GM23248 (cell line): ENCODE data around the gene PDE2A. TPM values are rescaled to one million over a fixed set of nuclear protein-coding genes. Genes with fewer than 3 reads are reported as not detected.

Experiments
- DNase-seq: peaks from one replicate; pipeline ENCODE4 v3.0.0-alpha.2; 2015
- H2AFZ ChIP-seq: fragments of 200-600 bp; sonication (generic); 2 replicates; pipeline ENCODE4 v1.6.1; 2016; ENCODE audit warnings: antibody characterized with exemption
- H3F3A ChIP-seq: fragments of 200-600 bp; sonication (generic); 2 replicates; pipeline ENCODE4 v1.6.1; 2016; ENCODE audit warnings: mild to moderate bottlenecking, antibody characterized with exemption, mixed run types; ENCODE audit not compliant: insufficient read depth
- H3K27ac ChIP-seq: fragments of 200-600 bp; sonication (generic); 2 replicates; pipeline ENCODE4 v1.5.1; 2016; ENCODE audit warnings: mild to moderate bottlenecking
- H3K27me3 ChIP-seq: fragments of 200-600 bp; sonication (generic); replicated peaks from 2 replicates; pipeline ENCODE4 v1.6.1; 2016; ENCODE audit warnings: mild to moderate bottlenecking; ENCODE audit not compliant: insufficient read depth
- H3K36me3 ChIP-seq: fragments of 200-600 bp; sonication (generic); 2 replicates; pipeline ENCODE4 v1.6.1; 2016; ENCODE audit warnings: low read depth, mild to moderate bottlenecking
- H3K4me1 ChIP-seq: fragments of 200-600 bp; sonication (generic); 2 replicates; pipeline ENCODE4 v1.6.1; 2016; ENCODE audit warnings: mild to moderate bottlenecking; ENCODE audit not compliant: insufficient read depth
- H3K4me2 ChIP-seq: fragments of 200-600 bp; sonication (generic); one replicate; pipeline ENCODE4 v1.6.1; 2016; ENCODE audit warnings: mild to moderate bottlenecking; ENCODE audit not compliant: unreplicated experiment
- H3K4me3 ChIP-seq: fragments of 200-600 bp; sonication (generic); 2 replicates; pipeline ENCODE4 v1.5.1; 2016; ENCODE audit warnings: mild to moderate bottlenecking
- H3K79me2 ChIP-seq: fragments of 200-600 bp; sonication (generic); 2 replicates; pipeline ENCODE4 v1.6.1; 2016; ENCODE audit warnings: mild to moderate bottlenecking; ENCODE audit not compliant: insufficient read depth
- H3K9ac ChIP-seq: fragments of 200-600 bp; sonication (generic); 2 replicates; pipeline ENCODE4 v1.6.1; 2016; ENCODE audit warnings: mild to moderate bottlenecking
- H3K9me2 ChIP-seq: fragments of 200-600 bp; sonication (generic); 2 replicates; pipeline ENCODE4 v1.6.1; 2016; ENCODE audit warnings: mixed run types, mild to moderate bottlenecking, moderate library complexity; ENCODE audit not compliant: insufficient read depth
- H3K9me3 ChIP-seq: fragments of 200-600 bp; sonication (generic); one replicate; pipeline ENCODE4 v1.6.1; 2017; ENCODE audit warnings: low read depth
- H4K20me1 ChIP-seq: fragments of 200-600 bp; sonication (generic); 2 replicates; pipeline ENCODE4 v1.6.0; 2016; ENCODE audit not compliant: insufficient read depth
- EZH2 ChIP-seq: fragments of 200-600 bp; sonication (generic); IDR thresholded peaks from 2 replicates; pipeline ENCODE4 v1.6.1; 2018; ENCODE audit warnings: antibody characterized with exemption, mild to moderate bottlenecking; ENCODE audit not compliant: insufficient read depth, poor library complexity, severe bottlenecking
- EZH2phosphoT487 ChIP-seq: fragments of 200-600 bp; sonication (generic); IDR thresholded peaks from 2 replicates; pipeline ENCODE4 v1.6.1; 2018; ENCODE audit warnings: antibody characterized with exemption, moderate library complexity, mild to moderate bottlenecking, low read depth; ENCODE audit not compliant: insufficient read depth
- WGBS, 2 experiments: methylation state at CpG; one replicate each; pipeline ENCODE4 v1.1.6; 2015 to 2017; ENCODE audit warnings: low lambda C conversion rate in 2 of 2, low coverage in 1 of 2; ENCODE audit errors: missing lambda C conversion rate in 2 of 2; 5-methylcytosine and 5-hydroxymethylcytosine counted together
- in situ Hi-C: fragments of 300-500 bp; cut with MboI; formaldehyde crosslinking; loops from 2 replicates; pipeline ENCODE4 v1.15.0; 2020
- polyA plus RNA-seq: library from polyadenylated mRNA; unstranded; fragments of >200 nt; fragmentation: Nextera tagmentation; extraction: Ambion mirVana; gene quantifications from 2 replicates; pipeline ENCODE4 v1.2.1, GENCODE V29; 2016
- total RNA-seq: library from RNA; depleted of rRNA; stranded (reverse); fragments of >200 nt; shearing (Covaris generic); gene quantifications from 2 replicates; pipeline ENCODE4 v1.2.3, GENCODE V29; 2014

The PDE2A gene
- total and polyA plus RNA-seq, 2 experiments from 2014 or later = 1.0 to 2.3 TPM

DNA sequence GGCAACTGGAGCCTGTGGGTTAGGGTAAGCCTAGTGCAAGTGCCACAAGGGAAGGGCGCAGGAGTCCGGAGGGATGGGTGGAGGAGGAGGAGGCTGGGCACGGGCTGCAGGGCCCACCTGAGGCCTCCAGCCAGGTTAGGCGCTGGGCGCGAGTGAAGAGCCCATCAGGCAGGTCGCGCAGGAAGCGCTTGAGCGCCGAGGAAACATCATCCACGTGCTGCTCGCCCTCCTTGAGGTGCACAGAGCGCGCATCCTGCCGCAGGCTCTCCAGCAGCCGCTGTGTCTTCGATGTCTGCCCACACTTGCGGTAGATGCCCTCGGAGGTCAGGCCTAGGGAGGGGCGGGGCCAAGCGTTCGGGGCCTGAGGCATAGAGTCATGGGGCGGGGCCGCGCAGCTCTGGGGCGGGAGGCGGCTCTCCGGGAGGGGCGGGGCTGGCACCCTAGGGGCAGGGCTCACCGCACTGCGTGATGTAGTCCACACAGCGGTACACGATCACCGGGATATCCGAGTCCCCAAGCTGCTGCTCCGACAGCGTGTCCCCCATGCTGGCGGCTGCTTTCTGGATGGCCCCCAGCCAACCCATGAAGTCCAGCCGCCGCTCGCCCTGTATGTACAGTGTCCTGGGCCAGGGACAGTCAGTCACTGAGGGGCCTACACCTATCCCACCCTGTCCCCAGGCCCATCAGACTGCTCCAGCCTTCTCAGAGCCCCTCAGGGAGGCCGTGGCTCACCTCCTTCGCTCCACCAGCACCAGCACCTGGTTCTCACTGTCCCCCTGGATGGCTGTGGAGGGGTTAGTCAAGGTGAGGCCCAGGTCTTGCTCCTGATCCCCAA lies 22.9 kb upstream of the PDE2A start:
- Histone ChIP-seq H4K20me1 (no peaks in the 10 kb centered on the region), H2AFZ (no peak overlapping the region), H3F3A (no peaks in the 10 kb centered on the region), H3K4me3 (no peak overlapping the region), H3K27me3 (no peaks in the 10 kb centered on the region), H3K4me1 (0 out of 2 replicates have a peak, but pooled peaks cover 3% of the 10 kb centered on the region), H3K9me3 (no peaks in the 10 kb centered on the region), H3K9ac (no peak overlapping the region), H3K36me3 (no peaks in the 10 kb centered on the region; the same call in 1 of the 2 replicates), H3K9me2 (no peaks in the 10 kb centered on the region), H3K4me2 (no peak overlapping the region), H3K79me2 (no peaks in the 10 kb centered on the region), H3K27ac (no peak overlapping the region)
- in situ Hi-C loops = no loop called here
- no peak for TF ChIP-seq EZH2phosphoT487
- no peak for TF ChIP-seq EZH2
- WGBS, 2 experiments = 56 to 62% methylated on average over 32 to 39 of the region's 44 CpGs
- DNase-seq = peak; percentile 74

DNA sequence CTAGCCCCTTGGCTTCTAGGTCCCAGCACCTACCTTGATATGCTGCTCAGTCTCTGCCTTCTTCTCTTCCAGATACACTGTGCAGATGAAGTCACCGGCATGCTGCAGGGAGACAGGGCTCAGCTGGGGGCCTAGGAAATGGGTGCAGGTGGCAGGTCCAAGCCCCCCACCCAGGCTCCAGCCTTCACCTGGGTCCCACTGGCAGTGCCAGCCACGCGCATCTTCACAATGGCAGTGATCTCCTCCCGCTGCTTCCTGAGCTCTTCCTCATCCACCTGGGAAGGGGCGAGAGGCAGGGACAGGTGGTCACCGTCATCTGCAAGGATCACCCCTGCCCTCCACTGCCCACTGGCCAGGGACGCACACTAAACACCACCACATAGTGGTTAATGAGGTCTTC lies 21.1 kb upstream of the PDE2A start:
- Histone ChIP-seq H3F3A (no peaks in the 10 kb centered on the region), H3K4me3 (no peak overlapping the region), H3K27me3 (no peaks in the 10 kb centered on the region), H3K79me2 (no peaks in the 10 kb centered on the region), H3K36me3 (no peaks in the 10 kb centered on the region; the same call in 1 of the 2 replicates), H3K9me2 (no peaks in the 10 kb centered on the region), H3K4me1 (0 out of 2 replicates have a peak, but pooled peaks cover 3% of the 10 kb centered on the region), H3K9ac (no peak overlapping the region), H3K4me2 (no peak overlapping the region), H4K20me1 (no peaks in the 10 kb centered on the region), H2AFZ (no peak overlapping the region), H3K9me3 (no peaks in the 10 kb centered on the region), H3K27ac (no peak overlapping the region)
- in situ Hi-C loops = no loop called here
- 89 to 95% methylated on average over 7 of the region's 7 CpGs for WGBS, 2 experiments
- TF ChIP-seq EZH2phosphoT487 (no peak), EZH2 (no peak)
- no peak for DNase-seq

DNA sequence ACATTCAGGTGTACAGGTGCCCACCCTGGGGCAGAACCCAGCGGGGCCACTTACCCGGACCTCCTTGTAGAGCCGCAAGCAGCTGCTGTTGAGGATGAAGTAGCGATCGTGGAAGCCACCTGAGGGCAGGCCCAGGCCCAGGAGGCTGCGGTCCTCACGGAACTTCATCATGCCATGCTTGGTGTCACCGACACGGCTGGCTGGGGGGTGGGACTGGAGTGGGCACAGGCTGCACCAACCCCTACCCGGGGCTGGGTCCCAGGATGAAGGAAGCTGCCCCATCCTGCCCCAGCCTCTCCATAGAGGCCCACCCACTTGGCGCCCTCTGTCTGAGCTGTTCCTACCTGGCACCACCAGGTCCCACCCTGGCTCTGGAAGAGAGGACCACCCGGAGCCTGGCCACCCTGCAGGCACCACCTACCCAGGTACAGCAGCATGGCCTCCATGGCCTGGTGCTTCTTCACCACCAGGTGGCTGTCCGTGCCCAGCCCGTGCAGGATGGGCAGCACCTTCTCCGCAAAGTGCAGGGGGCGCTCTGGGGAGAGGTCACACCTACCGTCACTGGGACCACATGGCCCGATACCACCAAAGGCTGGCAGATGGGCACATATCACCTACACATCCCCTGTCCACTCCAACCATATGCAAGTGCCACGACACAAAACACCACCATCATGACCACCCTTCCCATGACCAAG lies 19.2 kb upstream of the PDE2A start:
- H2AFZ ChIP-seq = no peak overlapping the region
- no peak overlapping the region for H3K9ac ChIP-seq
- no peaks in the 10 kb centered on the region for H3K4me1 ChIP-seq
- no peak for TF ChIP-seq EZH2
- no peak for TF ChIP-seq EZH2phosphoT487
- no peak overlapping the region for H3K27ac ChIP-seq
- in situ Hi-C loops = no loop called here
- no peak overlapping the region for H3K4me3 ChIP-seq
- DNase-seq = no peak
- no peaks in the 10 kb centered on the region for H3F3A ChIP-seq
- no peak overlapping the region for H3K4me2 ChIP-seq
- no peaks in the 10 kb centered on the region for H3K9me3 ChIP-seq
- H3K36me3 ChIP-seq = no peaks in the 10 kb centered on the region; the same call in 1 of the 2 replicates
- no peaks in the 10 kb centered on the region for H3K27me3 ChIP-seq
- H3K79me2 ChIP-seq = no peaks in the 10 kb centered on the region
- no peaks in the 10 kb centered on the region for H3K9me2 ChIP-seq
- H4K20me1 ChIP-seq = no peaks in the 10 kb centered on the region
- 96% methylated on average over 18 to 19 of the region's 19 CpGs for WGBS, 2 experiments

DNA sequence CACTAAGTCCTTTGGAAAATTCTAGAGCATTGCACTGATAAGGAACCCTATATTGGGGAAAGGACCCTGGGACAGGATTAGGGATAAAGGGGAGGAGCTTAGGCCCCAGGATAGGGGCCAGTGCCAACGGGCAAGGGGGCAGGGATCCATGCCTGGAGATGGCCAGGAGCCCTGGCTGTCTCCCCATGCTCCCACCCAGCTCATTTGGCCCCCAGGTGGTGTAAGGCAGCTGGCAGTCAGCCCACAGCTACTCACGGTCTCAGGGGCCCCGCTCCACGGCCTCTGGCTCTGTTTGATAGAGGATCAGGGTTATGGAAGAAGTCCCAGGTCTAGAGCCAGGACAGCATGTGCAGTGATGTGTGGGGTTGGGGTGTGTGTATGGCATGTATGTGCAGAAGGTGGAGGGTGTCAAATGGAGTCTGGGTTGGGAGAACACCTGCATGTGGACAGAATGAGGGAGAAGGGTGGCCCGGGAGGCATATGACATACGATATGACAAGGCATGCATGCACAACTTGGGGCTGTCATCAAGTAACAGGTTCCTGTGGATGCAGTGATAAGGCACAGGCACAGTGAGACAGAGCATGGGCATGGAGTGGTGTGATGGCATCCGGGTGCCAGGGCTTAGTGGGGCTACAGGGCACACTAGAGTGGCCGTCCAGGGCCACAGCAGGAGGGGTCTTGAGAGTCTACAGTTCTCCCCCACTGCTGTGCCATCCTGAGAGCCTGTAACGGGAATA lies 18.4 kb upstream of the PDE2A start:
- WGBS, 2 experiments = 78 to 80% methylated on average over 9 of the region's 9 CpGs
- Histone ChIP-seq H3K9ac (no peak overlapping the region), H3K9me2 (no peaks in the 10 kb centered on the region), H4K20me1 (no peaks in the 10 kb centered on the region), H3K9me3 (no peaks in the 10 kb centered on the region), H3K4me1 (no peaks in the 10 kb centered on the region), H3K4me3 (no peak overlapping the region), H3K4me2 (no peak overlapping the region), H3K79me2 (no peaks in the 10 kb centered on the region), H2AFZ (no peak overlapping the region), H3K27ac (no peak overlapping the region), H3F3A (peaks cover 4% of the 10 kb centered on the region; the same call in 1 of the 2 replicates), H3K36me3 (no peaks in the 10 kb centered on the region; the same call in 1 of the 2 replicates), H3K27me3 (no peaks in the 10 kb centered on the region)
- in situ Hi-C loops = no loop called here
- TF ChIP-seq EZH2 = no peak
- no peak for DNase-seq
